ENCODE measurements around the gene PLEKHB2. TPM values are rescaled to one million over a fixed set of nuclear protein-coding genes. Genes with fewer than 3 reads are reported as not detected.

The PLEKHB2 gene
- total and polyA plus RNA-seq, 7 donors, result 28.8 to 160 (median 39.6) TPM

- Histone ChIP-seq H3K36me3 (no peaks in the 10 kb centered on the region), H3K27me3 (no peaks in the 10 kb centered on the region), H3K4me1 (peaks cover 0 to 23% (median 18%) of the 10 kb centered on the region in 4 donors), H3K9me3 (no peaks in the 10 kb centered on the region), H3K27ac (peak overlapping the region in 2 of 4 donors; percentile 96), H3K4me3 (no peak overlapping the region)
- no peak for DNase-seq
- WGBS, 2 donors, result 38 to 69% methylated on average over 22 of the region's 22 CpGs
- intact Hi-C loops (cut with DNase I), result loop anchor here (1.0 kb wide), 1 partner anchor 11 kb away; the partner anchor contains the start of gene PLEKHB2
- TF ChIP-seq CTCF (IDR thresholded peaks at IDR 0.05) (no peak), POLR2AphosphoS5 (IDR thresholded peaks at IDR 0.05) (no peak), EP300 (IDR thresholded peaks at IDR 0.05) (no peak), POLR2A (IDR thresholded peaks at IDR 0.05) (no peak)
Observed at GRCh38 chr2:131094463-131095281, 10.5 kb upstream of the PLEKHB2 start.

- DNase-seq, result no peak
- Histone ChIP-seq H3K27ac (peak overlapping the region in 1 of 4 donors; percentile 94), H3K36me3 (no peaks in the 10 kb centered on the region), H3K4me1 (peaks cover 0 to 31% (median 23%) of the 10 kb centered on the region in 4 donors), H3K9me3 (no peaks in the 10 kb centered on the region), H3K27me3 (no peaks in the 10 kb centered on the region), H3K4me3 (no peak overlapping the region)
- 70 to 93% methylated on average over 2 of the region's 2 CpGs for WGBS, 2 donors
- TF ChIP-seq EP300 (IDR thresholded peaks at IDR 0.05) (no peak), CTCF (IDR thresholded peaks at IDR 0.05) (no peak), POLR2A (IDR thresholded peaks at IDR 0.05) (no peak), POLR2AphosphoS5 (IDR thresholded peaks at IDR 0.05) (no peak)
- intact Hi-C loops (cut with DNase I), result loop anchor here (10.0 kb wide), 1 partner anchor 748 kb away; the partner anchor contains the start of gene PTPN18
Observed at GRCh38 chr2:131103165-131103564, 2.0 kb upstream of the PLEKHB2 start.

GRCh38 chr2:131104487-131105155 is 515 bp upstream of the PLEKHB2 start:
- DNase-seq, result peak; percentile 93
- peak overlapping the region; percentile 85 to 94 (median 90) for H3K27ac ChIP-seq
- intact Hi-C loops (cut with DNase I), result loop anchor here (1.0 to 10.0 kb wide), 3 partner anchors 10 to 750 kb away; partner anchors contain the start of genes MZT2A and PTPN18
- peak overlapping the region; percentile 75 to 98 (median 87) for H3K4me3 ChIP-seq
- 0 to 1% methylated on average over 20 of the region's 20 CpGs for WGBS, 2 donors
- H3K4me1 ChIP-seq, result peaks cover 0 to 31% (median 23%) of the 10 kb centered on the region in 4 donors
- TF ChIP-seq EP300 (IDR thresholded peaks at IDR 0.05), result no peak
- peak in 1 of 4 donors; percentile 71 for TF ChIP-seq POLR2AphosphoS5 (IDR thresholded peaks at IDR 0.05)
- H3K9me3 ChIP-seq, result no peaks in the 10 kb centered on the region
- H3K36me3 ChIP-seq, result no peaks in the 10 kb centered on the region
- no peaks in the 10 kb centered on the region for H3K27me3 ChIP-seq

GRCh38 chr2:131105950-131106801 is 1.0 kb downstream of the PLEKHB2 start:
- Histone ChIP-seq H3K27me3 (no peaks in the 10 kb centered on the region), H3K4me1 (peaks cover 0 to 31% (median 23%) of the 10 kb centered on the region in 4 donors), H3K27ac (peak overlapping the region; percentile 85 to 94 (median 90)), H3K36me3 (no peaks in the 10 kb centered on the region), H3K9me3 (no peaks in the 10 kb centered on the region), H3K4me3 (peak overlapping the region; percentile 75 to 98 (median 87))
- TF ChIP-seq POLR2AphosphoS5 (IDR thresholded peaks at IDR 0.05), result peak in 1 of 4 donors; percentile 32
- TF ChIP-seq CTCF (IDR thresholded peaks at IDR 0.05), result no peak
- TF ChIP-seq EP300 (IDR thresholded peaks at IDR 0.05), result no peak
- intact Hi-C loops (cut with DNase I), result loop anchor here (1.0 to 10.0 kb wide), 3 partner anchors 12 to 751 kb away; partner anchors contain the start of genes MZT2A and PTPN18
- 1 to 4% methylated on average over 19 of the region's 19 CpGs for WGBS, 2 donors
- DNase-seq, result no peak

All from sigmoid colon (tissue), 7 donors.